H1 (cell line): Measurements from ENCODE around the gene B4GALT5. TPM values are rescaled to one million over a fixed set of nuclear protein-coding genes. Genes with fewer than 3 reads are reported as not detected.

Source experiments
- EZH2 ChIP-seq: fragments of 200-600 bp; sonication (generic); IDR thresholded peaks from 2 replicates; pipeline ENCODE4 v1.7.1; 2012; ENCODE audit warnings: low read depth, mild to moderate bottlenecking, moderate library complexity, low read length, inconsistent platforms; ENCODE audit not compliant: severe bottlenecking
- GTF2F1 ChIP-seq: IDR thresholded peaks from 2 replicates; pipeline ENCODE4 v1.6.1; 2012; ENCODE audit warnings: low read depth, low read length, improper control_type of control experiment, borderline replicate concordance
- PHF8 ChIP-seq: fragments of 200-600 bp; sonication (generic); conservative IDR thresholded peaks from 2 replicates; pipeline ENCODE4 v1.7.1; 2012; ENCODE audit warnings: low read depth, mild to moderate bottlenecking, inconsistent platforms, low read length, moderate library complexity
- RBBP5 ChIP-seq: IDR thresholded peaks from 2 replicates; pipeline ENCODE4 v1.7.1; 2012; ENCODE audit warnings: low read depth, mild to moderate bottlenecking, inconsistent platforms, low read length, moderate library complexity, borderline replicate concordance
- SAP30 ChIP-seq: fragments of 300-600 bp; sonication (generic); IDR thresholded peaks from 2 replicates; pipeline ENCODE4 v1.7.1; 2012; ENCODE audit warnings: low read length, moderate library complexity, mild to moderate bottlenecking, inconsistent platforms; ENCODE audit not compliant: insufficient read depth, insufficient replicate concordance
- polyA plus RNA-seq, 7 experiments: library from polyadenylated mRNA; depleted of rRNA in 3 of 7; stranded (reverse) in 5 of 7; unstranded in 2 of 7; fragments of >200 nt in 5 of 7; fragments of 200-250 nt in 2 of 7; gene quantifications; 1 replicate in 5 of 7; 2 replicates in 1 of 7; 4 replicates in 1 of 7; pipeline versions ENCODE4 v1.2.1 to v1.2.3, GENCODE V29; 2011 to 2013; ENCODE audit warnings: missing spikeins in 2 of 7, mixed read lengths in 2 of 7
- total RNA-seq: library from RNA; stranded (reverse); fragmentation: NEBNext Ultra II Directional; extraction: Animal tissue kit (Norgen Biotek cat#: 25700); gene quantifications from 2 replicates; pipeline ENCODE4 v1.2.1, GENCODE V29; 2021

The B4GALT5 gene
- total and polyA plus RNA-seq, 2 of the 8 experiments (the other 6 are each of a cell fraction or from before 2014, with no cell fraction given): 46.5 to 75.4 TPM

- TF ChIP-seq RBBP5 (no peak), PHF8 (no peak), SAP30 (no peak), EZH2 (no peak), GTF2F1 (no peak)
These were observed 34.8 kb upstream of the B4GALT5 start (continued) for GRCh38 chr20:49748525-49748838.
